ENCODE measurements around the gene CACNA1C. TPM values are rescaled to one million over a fixed set of nuclear protein-coding genes. Genes with fewer than 3 reads are reported as not detected.

CACNA1C gene
- total RNA-seq, 1 experiment from 2014 or later, result not detected

- Histone ChIP-seq H3K9me3 (ENCODE audit: insufficient read depth, low read depth) (no peaks in the 10 kb centered on the region), H3K4me1 (replicated peaks; ENCODE audit: insufficient read depth) (no peaks in the 10 kb centered on the region), H2AFZ (no peak overlapping the region), H3K4me3 (no peak overlapping the region), H4K20me1 (ENCODE audit: insufficient read depth) (no peaks in the 10 kb centered on the region), H3K79me2 (ENCODE audit: low read depth) (no peaks in the 10 kb centered on the region), H3K4me2 (no peak overlapping the region), H3K27me3 (ENCODE audit: insufficient read depth, low read depth) (peaks cover 100% of the 10 kb centered on the region), H3K9me2 (ENCODE audit: insufficient read depth) (no peaks in the 10 kb centered on the region), H3K36me3 (ENCODE audit: low read depth) (no peaks in the 10 kb centered on the region), H3K27ac (no peak overlapping the region), H3F3A (ENCODE audit: insufficient read depth, low read depth) (no peaks in the 10 kb centered on the region)
- ChIA-PET POLR2A (ENCODE audit: unreplicated experiment) (no interaction called here), CTCF (no interaction called here)
- intact Hi-C loops (cut with micrococcal nuclease; ENCODE audit: unreplicated experiment), result no loop called here
- no TSS peak for BruUV-seq (replicated peaks)
- TF ChIP-seq EZH2 (IDR thresholded peaks at IDR 0.05; ENCODE audit: low read depth) (no peak), CTCF (conservative IDR thresholded peaks at IDR 0.05) (no peak)
- no peak for DNase-seq
These were observed 64.8 kb downstream of the CACNA1C start for GRCh38 chr12:2117541-2117940.

GRCh38 chr12:2118061-2118460, 65.3 kb downstream of the CACNA1C start:
- Histone ChIP-seq H3K4me2 (no peak overlapping the region), H3K27me3 (ENCODE audit: insufficient read depth, low read depth) (peaks cover 100% of the 10 kb centered on the region), H3K4me3 (no peak overlapping the region), H3K27ac (no peak overlapping the region), H4K20me1 (ENCODE audit: insufficient read depth) (no peaks in the 10 kb centered on the region), H3K36me3 (ENCODE audit: low read depth) (no peaks in the 10 kb centered on the region), H2AFZ (no peak overlapping the region), H3K9me2 (ENCODE audit: insufficient read depth) (no peaks in the 10 kb centered on the region), H3K9me3 (ENCODE audit: insufficient read depth, low read depth) (no peaks in the 10 kb centered on the region), H3K4me1 (replicated peaks; ENCODE audit: insufficient read depth) (no peaks in the 10 kb centered on the region), H3F3A (ENCODE audit: insufficient read depth, low read depth) (no peaks in the 10 kb centered on the region), H3K79me2 (ENCODE audit: low read depth) (no peaks in the 10 kb centered on the region)
- BruUV-seq (replicated peaks), result no TSS peak
- DNase-seq, result no peak
- ChIA-PET CTCF (no interaction called here), POLR2A (ENCODE audit: unreplicated experiment) (no interaction called here)
- TF ChIP-seq EZH2 (IDR thresholded peaks at IDR 0.05; ENCODE audit: low read depth), result no peak
- no peak for TF ChIP-seq CTCF (conservative IDR thresholded peaks at IDR 0.05)
- intact Hi-C loops (cut with micrococcal nuclease; ENCODE audit: unreplicated experiment), result no loop called here

- POLR2A ChIA-PET (ENCODE audit: unreplicated experiment), result no interaction called here
These were observed 65.9 kb downstream of the CACNA1C start for GRCh38 chr12:2118481-2119255.

More at GRCh38 chr12:2118481-2119255, 65.9 kb downstream of the CACNA1C start:
- Histone ChIP-seq H3K36me3 (ENCODE audit: low read depth) (no peaks in the 10 kb centered on the region), H3K79me2 (ENCODE audit: low read depth) (no peaks in the 10 kb centered on the region), H3F3A (ENCODE audit: insufficient read depth, low read depth) (no peaks in the 10 kb centered on the region), H3K27ac (no peak overlapping the region), H3K9me2 (ENCODE audit: insufficient read depth) (no peaks in the 10 kb centered on the region), H3K4me1 (replicated peaks; ENCODE audit: insufficient read depth) (no peaks in the 10 kb centered on the region), H3K4me2 (no peak overlapping the region), H3K27me3 (ENCODE audit: insufficient read depth, low read depth) (peaks cover 100% of the 10 kb centered on the region), H4K20me1 (ENCODE audit: insufficient read depth) (no peaks in the 10 kb centered on the region), H3K9me3 (ENCODE audit: insufficient read depth, low read depth) (no peaks in the 10 kb centered on the region), H3K4me3 (no peak overlapping the region), H2AFZ (no peak overlapping the region)
- no peak for TF ChIP-seq EZH2 (IDR thresholded peaks at IDR 0.05; ENCODE audit: low read depth)
- no peak for TF ChIP-seq CTCF (conservative IDR thresholded peaks at IDR 0.05)
- BruUV-seq (replicated peaks), result no TSS peak
- intact Hi-C loops (cut with micrococcal nuclease; ENCODE audit: unreplicated experiment), result no loop called here
- no peak for DNase-seq
- CTCF ChIA-PET, result no interaction called here

Measured in PC-9 (cell line).